NCI-H1105 treated with DMSO at 0.1 percent for 48 hours (cell line): ENCODE data around the gene LEKR1.
"Not testable (repeated sequence)": the region's sequence is repeated elsewhere in the genome, so short reads cannot be mapped to it uniquely, and the experiment has no call there.

ENCODE experiments used
- DNase-seq: peaks from one replicate; lab custom pipeline; 2025; lab: John Stamatoyannopoulos, UW

The LEKR1 gene

DNA sequence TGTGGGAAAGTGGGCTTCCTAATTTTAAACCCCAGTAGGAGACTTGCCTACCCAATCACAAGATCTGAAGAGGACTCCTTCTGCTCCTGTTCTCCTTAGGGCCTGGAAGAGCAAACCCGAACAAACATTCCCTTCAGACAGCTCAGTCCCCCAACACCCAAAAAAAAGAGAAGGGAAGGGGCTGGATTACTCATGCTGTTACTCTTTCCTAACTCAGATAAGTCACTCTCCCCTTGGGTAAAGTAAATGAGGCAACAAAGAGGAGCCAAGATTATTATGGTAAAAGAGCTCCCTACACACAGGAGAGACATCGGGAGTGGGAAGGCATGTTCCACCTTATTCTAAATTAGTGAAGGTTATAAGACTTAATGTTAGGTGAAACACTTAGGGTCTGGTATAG, 18.1 kb upstream of the LEKR1 start:
- no peak for DNase-seq

DNA sequence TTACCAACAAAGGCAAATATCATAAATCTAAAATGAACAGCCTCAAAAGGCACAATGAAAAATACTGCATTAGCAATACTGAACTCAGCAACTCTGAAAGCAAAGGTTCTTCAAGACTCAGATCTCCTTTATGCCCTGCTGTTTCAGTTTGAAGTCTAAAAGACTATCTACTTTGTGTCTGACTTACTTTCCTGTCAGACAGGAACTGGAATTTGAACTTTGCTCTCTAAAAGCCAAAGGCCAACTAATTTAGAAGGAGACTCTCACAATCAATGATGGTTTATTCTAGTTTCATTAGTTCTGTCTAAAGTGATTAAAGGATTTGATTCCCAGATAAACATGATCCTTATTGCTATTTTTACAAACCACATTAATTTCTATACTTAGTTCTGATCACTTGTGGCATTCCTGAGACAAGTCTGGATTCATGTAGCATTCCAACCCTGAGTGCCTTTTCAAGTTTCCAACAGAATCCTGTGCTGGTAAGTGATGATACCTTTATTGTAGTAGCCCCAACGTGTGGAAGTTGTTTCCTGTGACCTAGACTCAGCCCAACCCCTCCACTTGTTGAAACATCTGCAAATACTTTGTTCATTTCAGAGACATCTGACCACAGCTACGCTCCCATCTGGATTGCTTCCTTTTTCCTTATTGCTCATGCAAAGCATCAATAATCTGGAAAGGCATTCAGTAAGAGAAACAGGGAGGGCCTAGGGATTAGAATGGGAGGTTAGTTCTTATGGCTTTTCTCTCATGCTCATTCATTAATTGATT, 14.9 kb upstream of the LEKR1 start:
- DNase-seq, result no peak

DNA sequence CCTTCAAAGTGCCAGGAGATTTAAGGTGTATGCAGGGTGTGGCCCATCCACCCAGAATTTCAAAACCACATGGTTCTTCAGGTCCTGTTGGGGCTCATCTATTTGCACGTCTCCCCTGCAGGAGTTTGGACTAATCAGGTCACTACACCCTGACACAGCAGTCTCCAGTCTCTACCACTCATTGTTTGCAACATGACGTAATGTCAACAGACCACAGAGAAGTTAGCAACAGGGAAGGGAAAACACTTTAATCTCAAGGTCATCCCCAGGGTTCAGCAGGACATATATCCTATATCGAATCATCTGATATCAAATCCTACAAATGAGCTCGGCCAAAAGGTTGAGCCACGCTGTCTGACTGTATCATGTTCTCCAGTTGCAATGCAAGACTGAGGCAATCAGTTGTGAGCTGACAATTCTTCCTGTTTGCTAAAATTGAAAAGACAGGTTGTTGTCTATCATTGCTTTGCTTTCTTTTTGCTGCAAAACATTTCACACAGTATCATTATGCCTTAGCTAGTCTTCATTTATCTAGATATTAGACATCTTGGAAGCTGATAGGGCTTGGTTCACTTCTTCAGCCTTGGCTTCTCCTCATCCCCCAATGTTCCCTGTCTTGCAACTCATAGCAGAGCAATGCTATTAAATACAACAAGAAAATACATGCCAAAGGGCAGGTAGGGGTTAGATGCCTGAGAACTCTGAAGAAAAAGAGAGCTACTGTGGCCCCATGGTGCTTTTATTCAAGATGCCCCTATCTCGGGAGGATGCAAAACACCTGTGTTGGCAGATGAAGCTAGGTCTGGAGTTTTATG, 13.4 kb upstream of the LEKR1 start:
- no peak for DNase-seq

DNA sequence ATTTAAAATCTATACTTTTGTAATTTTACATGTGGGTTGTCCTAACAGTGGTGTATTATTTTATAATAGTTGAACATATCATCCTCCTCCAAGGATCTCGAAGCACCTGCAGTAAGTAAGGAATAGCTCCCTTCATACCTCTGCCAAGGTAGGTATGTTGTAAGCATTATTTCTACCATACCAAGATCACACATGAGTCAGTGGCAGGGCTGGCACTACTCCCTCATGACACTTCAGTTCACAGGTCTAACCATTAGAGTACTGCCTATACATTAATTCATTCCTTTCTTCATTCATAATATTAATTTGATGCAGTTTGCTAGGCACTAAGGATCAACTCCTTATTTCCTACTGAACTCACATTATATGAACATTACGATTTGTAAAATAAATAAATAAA, 11.9 kb upstream of the LEKR1 start:
- no peak for DNase-seq

DNA sequence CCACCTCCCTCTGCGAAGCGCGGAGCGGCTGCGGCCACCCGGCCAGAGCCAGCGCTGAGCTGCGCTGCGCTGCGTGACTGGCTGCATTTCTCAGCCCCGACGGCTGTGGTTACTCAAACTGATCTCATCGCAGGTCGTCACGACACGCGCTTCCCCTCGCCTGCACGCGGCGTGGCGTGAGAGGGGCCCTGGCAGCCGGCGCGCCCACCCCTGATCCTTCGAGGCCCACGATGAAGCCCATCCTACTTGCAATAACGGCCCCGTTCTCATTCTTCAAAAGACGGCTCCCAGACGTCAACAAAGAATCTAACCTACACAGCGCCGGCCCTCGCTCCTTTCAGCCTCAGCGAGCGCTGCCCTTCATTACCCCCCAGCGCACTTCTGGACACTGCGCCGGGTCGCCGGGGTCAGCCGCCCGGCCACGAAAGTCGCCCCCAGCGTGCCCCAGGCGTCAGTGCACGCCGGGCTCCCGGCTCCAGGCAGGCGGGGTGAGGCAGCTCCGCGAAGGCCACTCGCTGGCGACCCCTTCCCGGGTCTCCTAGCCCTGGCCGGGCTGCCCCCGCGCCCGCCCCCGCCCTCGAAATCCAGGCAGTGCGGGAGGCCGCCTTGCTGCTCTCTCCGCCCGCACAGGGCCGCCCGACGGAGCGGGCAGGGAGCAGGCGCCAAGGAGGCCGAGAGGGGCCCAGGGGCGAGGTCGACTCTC, 9.9 kb upstream of the LEKR1 start:
- peak; percentile 17 for DNase-seq

DNA sequence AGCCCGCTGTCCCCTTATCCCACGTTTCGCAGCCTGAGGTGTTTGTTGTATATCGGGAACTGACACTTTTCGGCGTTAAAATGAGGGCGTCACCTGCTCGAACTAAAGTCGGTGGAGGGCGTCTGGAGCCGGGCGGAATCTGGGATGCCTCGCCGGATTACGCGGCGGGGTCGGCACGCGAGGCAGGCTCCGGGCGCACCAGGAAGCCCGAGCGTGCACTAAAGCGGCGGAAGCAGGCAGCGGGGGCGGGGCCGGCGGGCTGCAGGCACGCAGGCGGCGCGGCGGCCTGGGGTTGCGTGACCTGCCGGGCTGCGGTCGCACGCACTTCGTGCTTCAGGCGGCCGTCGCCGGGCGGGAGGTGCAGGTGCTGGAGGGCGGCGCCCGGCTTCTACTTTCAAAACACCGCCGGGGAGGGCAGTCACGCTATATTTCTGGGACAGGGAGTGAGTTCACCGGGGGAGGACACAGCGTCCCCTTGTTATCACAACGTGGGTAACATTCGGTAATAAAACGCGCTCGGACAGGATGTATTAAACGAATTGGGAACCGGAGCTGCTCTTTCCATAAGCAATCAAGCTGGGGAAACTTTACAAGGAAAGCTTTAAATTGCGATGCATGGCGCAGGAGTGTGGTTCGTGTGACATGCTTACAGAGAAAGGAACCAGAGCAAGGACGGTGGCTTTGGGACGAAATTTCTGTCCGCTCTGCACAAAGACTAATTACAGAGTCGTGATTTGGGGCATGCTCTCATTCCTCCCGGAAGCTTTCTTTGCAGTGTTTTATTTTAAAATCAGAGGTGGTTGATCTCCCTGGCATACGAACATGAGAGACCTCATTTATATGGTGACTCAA, 9.1 kb upstream of the LEKR1 start:
- peak; percentile 68 for DNase-seq

DNA sequence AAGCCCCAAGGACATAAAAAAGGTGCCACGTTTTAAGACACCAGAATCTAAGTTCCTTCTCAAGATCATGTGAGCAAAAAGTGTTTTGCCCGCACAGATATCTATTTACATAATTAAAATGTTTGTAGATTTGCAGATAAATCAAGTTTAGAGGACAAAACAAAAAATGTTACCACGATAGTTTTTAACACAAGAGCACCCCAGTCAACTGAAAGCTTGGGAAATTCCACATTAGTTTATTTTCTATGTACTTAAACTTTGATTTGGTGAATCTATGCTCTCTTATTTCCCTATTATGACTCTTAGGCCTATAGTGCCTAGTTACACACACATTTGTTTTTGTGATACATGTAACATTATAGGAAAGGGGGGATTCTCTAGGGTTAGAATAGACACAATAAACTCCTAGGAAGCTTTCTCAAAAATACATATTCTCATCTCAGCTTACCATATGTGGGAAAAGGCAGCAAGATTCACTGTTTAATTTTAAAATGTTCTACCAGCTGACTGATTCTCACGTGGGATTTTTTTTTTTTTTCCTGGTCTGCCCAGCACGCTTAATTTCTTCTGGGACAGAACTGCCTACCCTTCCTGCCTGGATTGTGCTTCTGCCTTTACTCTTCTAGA, 8.4 kb upstream of the LEKR1 start:
- DNase-seq, result no peak

DNA sequence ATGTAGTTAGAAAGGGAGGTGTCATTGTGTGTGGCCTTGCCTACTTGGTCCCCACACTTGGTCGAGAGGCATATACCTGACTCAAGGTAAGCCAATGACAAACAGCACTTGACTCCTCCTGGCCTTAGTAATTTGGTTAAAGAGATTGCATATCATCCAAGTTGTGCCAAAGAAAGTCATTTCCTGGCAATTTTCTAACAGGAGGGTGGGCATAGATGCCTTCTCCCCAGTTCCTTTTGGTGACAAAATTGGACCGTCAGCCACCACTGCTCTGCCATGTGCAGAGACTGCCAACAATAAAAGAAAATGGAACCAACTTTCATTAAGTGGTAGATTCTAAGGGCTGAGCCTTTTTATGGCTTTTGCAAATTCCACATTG, 7.9 kb upstream of the LEKR1 start:
- DNase-seq, result no peak

DNA sequence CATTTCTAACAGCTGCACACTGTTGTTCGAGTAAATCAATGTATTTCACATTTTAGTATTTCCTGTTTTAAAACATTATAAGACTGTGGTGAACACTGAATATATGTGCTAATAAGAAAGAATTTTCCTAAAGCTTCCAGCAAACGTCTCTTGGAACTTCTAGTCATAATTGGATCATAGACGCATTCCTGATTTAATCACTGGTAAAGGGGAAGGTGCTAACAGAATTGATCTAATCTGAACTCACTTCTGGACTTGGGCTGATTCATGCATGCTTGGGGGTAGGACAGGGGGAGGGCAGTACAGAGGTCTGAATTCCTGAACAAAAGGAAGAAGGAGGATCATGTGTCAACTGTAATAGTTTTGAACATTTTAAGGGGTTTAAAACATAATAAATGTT, 7.3 kb upstream of the LEKR1 start:
- DNase-seq, result no peak

DNA sequence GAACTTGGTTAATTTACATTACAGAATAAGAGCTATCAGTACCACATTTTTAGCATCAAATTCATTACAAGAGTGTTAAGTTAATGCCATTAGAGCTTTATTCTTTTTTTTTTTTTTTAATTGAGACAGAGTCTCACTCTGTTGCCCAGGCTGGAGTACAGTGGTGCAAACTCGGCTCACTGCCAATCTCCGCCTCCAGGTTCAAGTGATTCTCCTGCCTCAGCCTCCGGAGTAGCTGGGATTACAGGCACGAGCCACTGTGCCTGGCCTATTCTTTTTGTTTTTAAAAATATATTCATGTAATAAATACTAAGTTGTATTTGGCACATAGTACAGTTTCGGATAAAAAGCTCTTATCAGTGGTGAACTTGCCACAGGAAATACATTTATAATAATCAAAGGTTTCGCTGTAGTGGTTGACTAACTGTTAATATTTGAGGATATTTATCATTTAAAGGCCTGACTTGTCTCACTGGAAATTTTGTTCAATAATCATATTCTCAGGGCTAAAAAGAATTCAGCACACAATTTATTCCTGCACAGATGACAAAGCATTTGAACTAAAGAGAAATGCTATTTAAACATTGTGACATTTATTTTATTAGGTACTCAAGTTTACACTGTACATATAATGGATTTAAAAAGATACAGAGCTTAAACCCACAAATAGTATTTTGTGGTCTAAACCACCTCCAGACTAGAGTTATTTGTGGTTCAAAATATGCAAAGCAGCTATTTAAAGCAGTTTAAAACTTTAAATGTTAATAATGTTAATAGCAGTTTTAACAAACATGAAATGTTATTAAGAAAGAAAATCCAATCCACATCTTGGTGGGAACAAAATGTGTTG, 6.1 kb upstream of the LEKR1 start:
- DNase-seq, result no peak

DNA sequence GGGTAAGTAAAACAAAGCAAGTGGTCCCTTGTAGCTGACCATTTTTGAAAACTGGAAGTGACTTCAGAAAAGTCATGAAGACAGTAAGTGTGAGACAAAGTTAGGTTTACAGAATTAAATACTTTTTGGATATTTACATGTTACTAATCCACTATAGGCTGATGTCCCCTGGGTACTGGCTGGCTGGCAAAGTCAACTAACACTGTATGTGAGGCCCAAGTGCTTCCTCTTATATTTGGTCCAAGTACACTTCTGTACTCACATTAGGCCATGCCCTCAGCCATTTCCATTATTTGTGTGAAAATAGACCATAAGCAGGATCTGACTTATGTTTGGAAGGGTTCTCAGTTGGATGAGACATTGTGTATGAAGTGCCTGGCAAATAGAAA, 5.5 kb upstream of the LEKR1 start:
- no peak for DNase-seq

DNA sequence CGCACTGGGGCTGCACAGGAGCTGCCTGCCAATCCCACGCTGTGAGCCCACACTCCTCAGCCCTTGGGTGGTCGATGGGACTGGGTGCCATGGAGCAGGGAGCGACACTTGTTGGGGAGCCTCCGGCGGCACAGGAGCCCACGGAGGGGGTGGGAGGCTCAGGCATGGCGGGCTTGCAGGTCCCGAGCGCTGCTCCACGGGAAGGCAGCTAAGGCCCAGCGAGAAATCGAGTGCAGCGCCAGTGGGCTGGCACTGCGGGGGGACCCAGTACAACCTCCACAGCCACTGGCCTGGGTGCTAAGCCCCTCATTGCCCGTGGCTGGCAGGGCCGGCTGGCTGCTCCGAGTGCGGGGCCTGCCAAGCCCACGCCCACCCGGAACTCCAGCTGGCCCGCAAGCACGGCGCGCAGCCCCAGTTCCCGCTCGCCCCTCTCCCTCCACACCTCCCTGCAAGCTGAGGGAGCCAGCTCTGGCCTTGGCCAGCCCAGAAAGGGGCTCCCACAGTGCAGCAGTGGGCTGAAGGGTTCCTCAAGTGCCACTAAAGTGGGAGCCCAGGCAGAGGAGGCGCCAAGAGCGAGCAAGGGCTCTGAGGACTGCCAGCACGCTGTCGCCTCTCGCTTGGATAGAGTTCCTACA, 3.4 kb upstream of the LEKR1 start:
- DNase-seq, result not testable (repeated sequence)

DNA sequence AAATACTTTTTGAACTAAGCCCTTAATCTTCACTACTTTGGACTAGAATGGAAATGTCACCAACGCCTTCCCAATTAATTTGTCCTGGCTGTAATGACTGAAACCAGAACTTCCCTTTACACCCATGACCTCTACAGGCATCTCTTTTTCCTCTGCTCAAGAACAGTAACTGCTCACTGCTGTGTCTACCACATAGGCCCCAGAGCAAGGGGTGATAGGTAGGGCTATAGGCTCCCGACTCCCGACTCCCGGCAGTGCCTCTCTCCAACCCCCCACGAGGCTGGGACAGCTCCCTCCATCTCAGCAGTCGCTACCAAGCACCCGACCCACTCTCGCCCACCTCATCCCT, 384 bp upstream of the LEKR1 start:
- DNase-seq, result no peak

DNA sequence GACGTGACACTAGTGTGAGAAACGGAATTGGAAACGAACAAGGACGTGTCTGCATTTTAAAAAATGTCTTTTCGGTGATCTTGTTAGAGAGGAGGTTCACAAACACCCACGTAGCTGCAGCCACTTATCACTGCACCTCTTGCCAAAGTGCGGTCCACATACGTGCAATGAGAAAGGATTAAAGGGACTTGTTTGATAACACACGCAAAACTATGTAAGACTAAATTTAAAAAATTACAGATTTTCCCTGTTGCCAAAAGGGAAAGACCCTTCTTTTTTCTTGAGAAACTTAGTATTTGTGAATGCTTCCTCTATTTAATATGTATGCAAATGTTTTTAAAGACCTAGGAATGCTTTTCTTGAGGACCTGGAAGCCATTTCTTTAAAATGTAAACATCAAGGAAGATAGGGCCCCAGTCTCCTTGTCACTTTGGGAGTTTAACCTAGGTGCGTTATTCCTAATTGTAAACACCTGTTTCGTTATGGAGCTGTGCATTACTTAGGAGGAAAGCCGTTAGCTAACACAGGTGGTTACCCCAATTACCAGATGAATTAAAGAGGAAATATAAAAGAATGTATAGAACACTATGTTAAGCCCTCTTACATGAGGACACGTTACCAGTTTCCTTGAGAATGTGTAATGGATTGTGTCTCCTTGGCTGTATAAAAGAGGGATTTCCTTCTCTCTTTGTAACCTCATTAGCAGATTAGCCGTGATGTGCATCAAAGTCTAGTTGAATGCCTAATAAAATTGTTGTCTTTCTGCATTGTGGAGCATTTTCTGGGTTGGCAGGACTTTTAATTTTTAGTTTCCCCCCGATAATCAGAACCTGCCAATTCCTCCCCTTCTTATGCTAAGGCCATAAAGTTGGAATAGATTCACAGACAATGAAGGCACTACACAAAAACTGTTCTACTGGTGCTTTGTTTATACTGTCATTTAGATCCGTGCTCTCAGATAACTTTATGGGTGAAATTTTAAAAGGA, 1.0 kb downstream of the LEKR1 start:
- DNase-seq, result peak; percentile 49

DNA sequence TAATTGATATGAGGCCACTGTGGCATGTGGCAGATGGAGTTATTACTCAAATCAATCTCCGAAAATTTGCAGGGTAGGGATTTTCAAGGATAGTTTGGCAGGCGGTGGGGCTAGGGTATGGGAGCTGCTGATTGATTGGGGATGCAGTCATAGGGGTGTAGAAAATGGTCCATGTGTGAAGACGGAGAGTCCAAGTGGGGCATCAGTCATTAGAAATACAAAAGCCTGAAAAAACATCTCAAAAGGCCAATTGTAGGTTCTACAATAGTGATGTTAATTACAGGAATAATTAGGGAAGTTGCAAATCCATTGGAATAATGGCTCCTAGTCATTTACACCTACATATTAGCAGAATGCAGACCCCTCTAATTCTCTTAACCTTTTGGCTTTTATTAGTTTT, 4.9 kb downstream of the LEKR1 start:
- DNase-seq, result no peak

DNA sequence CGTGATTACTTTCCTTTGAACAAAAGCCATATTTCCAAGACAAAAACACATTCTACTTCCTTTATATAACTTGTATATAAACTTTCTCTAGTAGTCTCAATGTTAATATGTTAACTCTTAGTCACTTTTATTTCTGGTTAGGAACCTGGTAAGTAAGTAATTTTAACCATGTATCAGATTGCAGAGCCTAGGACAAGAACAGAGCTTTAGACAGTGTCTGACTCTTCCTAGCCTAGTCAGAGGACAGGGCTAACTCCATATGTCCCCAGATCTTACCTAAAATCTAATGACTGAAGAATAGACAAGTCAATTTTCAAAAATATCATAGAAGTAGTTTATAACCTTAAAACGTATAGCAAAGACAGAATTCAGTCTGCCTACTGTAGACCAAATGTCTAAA, 8.3 kb downstream of the LEKR1 start:
- DNase-seq, result no peak

DNA sequence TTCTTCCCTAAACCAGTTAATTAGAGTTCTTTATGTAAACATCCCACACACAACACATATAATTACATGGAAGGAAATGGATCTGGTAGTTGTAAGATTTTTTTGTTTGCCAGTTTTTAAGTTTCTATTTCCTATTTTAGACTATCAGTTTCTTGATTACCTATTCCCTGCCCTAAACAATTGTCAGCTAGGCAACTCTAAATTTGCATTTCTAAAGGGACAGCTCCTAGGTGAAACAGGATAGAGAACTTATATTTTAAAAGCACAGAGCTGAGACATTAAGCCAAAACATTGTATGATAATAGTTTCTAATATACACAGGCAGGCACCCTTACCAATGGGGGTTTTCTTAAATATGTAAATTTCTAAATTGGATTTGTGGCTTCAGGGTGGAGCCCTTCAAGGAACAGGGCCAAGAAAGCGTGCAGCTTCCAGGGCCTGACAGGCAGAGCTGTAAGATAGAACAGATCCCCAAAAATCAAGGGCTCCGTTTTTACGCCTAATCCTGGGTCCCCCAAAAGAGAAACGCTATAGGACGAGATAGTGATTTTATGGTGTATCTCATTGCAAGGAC, 8.9 kb downstream of the LEKR1 start:
- DNase-seq, result no peak

DNA sequence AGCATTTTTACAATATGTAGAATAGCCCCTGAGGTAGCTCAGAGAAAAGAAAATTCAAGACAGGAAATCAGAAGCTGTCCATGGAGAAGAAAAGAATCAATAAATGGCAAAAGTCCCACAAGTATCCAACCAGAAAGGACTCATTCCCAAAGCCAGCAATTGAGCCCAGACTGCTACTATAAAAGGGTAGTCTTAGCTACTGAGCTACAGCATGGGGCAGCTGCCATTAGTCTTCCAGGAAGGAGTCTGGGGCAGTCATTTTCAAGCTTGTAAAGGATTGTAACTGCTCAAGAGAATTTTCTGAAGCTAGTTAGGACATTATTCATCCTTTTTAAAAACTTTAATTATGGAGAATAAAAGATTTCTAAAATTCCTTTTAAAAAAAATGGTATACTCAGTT, 10.5 kb downstream of the LEKR1 start:
- DNase-seq, result no peak

DNA sequence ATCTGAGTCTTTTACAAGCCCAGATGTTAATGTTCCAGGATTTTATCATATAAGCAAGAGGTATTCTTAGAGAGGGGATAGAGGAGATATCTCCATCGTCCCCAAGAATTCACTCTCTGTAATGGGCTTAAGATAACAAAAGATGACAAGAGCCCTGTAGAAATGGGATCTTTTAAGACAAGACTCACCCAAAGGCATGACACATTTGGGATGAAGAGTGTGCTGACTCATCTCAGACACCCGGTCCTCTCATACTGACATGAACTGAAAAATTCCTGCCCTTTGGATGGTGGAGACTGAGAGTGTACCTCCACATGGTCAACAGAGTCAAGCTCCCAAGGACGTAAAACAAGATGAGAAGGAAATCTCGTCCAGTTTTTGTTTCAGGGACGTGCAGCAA, 11.0 kb downstream of the LEKR1 start:
- no peak for DNase-seq
